ENCODE results near the gene MS4A15.

MS4A15 gene

DNA sequence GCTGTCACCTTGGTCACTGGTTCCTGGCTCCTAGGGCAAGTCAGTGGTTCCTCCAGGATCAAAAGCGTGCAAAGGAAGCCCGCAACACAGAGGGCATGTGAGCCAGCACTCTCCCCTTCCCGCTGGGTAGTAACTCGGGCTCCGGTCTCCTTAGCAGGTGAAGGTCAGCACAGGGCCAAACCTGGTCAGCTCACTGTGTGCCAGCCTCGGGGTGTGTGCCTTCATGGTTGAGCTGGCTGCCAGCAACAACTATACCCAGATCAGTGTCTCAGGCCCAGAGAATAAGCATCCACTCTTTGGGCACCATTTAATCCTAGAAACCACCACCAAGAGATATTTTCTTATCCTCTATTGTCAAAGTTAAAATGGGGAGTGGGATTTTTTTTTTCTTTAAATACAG, 69.1 kb downstream of the MS4A15 start:
- Histone ChIP-seq H3F3A (ENCODE audit: insufficient read depth, low read length) (no peaks in the 10 kb centered on the region), H3K9me2 (ENCODE audit: low read depth, low read length) (no peaks in the 10 kb centered on the region), H3K4me3 (ENCODE audit: low read depth, low read length, poor library complexity, severe bottlenecking) (no peak overlapping the region), H3K27me3 (ENCODE audit: insufficient read depth, low read length) (peaks cover 5% of the 10 kb centered on the region; the same call in 1 of the 2 replicates), H4K20me1 (ENCODE audit: insufficient read depth, low read length) (no peaks in the 10 kb centered on the region), H3K27ac (ENCODE audit: low read depth, low read length, poor library complexity, severe bottlenecking) (no peak overlapping the region), H3K9me3 (ENCODE audit: low read length) (no peaks in the 10 kb centered on the region), H2AFZ (ENCODE audit: low read length) (no peak overlapping the region), H3K4me2 (ENCODE audit: low read length) (no peak overlapping the region), H3K4me1 (ENCODE audit: insufficient read depth, low read length, severe bottlenecking) (no peaks in the 10 kb centered on the region), H3K36me3 (ENCODE audit: insufficient read depth, low read length) (no peaks in the 10 kb centered on the region), H3K9ac (ENCODE audit: low read length) (no peak overlapping the region), H3K79me2 (ENCODE audit: insufficient read depth, low read length) (no peaks in the 10 kb centered on the region)
- TF ChIP-seq EZH2 (IDR thresholded peaks at IDR 0.05; ENCODE audit: borderline replicate concordance, low read length) (no peak), CTCF (IDR thresholded peaks at IDR 0.05; ENCODE audit: low read length) (no peak)

Data from OCI-LY1 (cell line).